Fibroblast of villous mesenchyme (primary cell): ENCODE data around the gene MPRIP. TPM values are rescaled to one million over a fixed set of nuclear protein-coding genes. Genes with fewer than 3 reads are reported as not detected.

Experiments used
- DNase-seq: peaks from one replicate; pipeline ENCODE4 v3.0.0-alpha.2; 2010; ENCODE audit warnings: low read depth
- H3K4me3 ChIP-seq: 2 replicates; pipeline ENCODE4 v1.5.1; 2011; ENCODE audit warnings: low read depth, mild to moderate bottlenecking, low read length
- CTCF ChIP-seq: IDR thresholded peaks from 2 replicates; pipeline ENCODE4 v1.5.1; 2012; ENCODE audit warnings: low read depth, mild to moderate bottlenecking, low read length; ENCODE audit not compliant: insufficient read depth
- total RNA-seq: library from RNA; depleted of rRNA; stranded (reverse); fragments of >200 nt; gene quantifications from 2 replicates; pipeline ENCODE4 v1.2.3, GENCODE V29; 2012

MPRIP gene
- total RNA-seq, 1 donor, result 178 TPM

- no peak overlapping the region for H3K4me3 ChIP-seq
- no peak for DNase-seq
- no peak for TF ChIP-seq CTCF
Observed at GRCh38 chr17:17220529-17220928, 178.3 kb downstream of the MPRIP start.

- DNase-seq, result no peak
- no peak overlapping the region for H3K4me3 ChIP-seq
- no peak for TF ChIP-seq CTCF
Observed at GRCh38 chr17:17221329-17221728, 179.1 kb downstream of the MPRIP start.

GRCh38 chr17:17223736-17224135 lies 181.5 kb downstream of the MPRIP start:
- no peak overlapping the region for H3K4me3 ChIP-seq
- DNase-seq, result no peak
- no peak for TF ChIP-seq CTCF

- no peak for DNase-seq
- no peak overlapping the region for H3K4me3 ChIP-seq
- TF ChIP-seq CTCF, result no peak
Observed at GRCh38 chr17:17224137-17224536, 181.9 kb downstream of the MPRIP start.

GRCh38 chr17:17225901-17226300 lies 183.6 kb downstream of the MPRIP start:
- H3K4me3 ChIP-seq, result no peak overlapping the region
- TF ChIP-seq CTCF, result no peak

GRCh38 chr17:17226451-17227265 lies 184.4 kb downstream of the MPRIP start:
- no peak for TF ChIP-seq CTCF

More at GRCh38 chr17:17225901-17226300, 183.6 kb downstream of the MPRIP start:
- no peak for DNase-seq

More at GRCh38 chr17:17226451-17227265, 184.4 kb downstream of the MPRIP start:
- no peak overlapping the region for H3K4me3 ChIP-seq
- DNase-seq, result no peak
